Stomach (tissue), 9 donors: ENCODE data around the gene VGLL4. TPM values are rescaled to one million over a fixed set of nuclear protein-coding genes. Genes with fewer than 3 reads are reported as not detected.
A peak's percentile ranks its signal among the peaks of the same experiment; 100 is the strongest.

Experiments used
- DNase-seq, 2 donors: peaks; one replicate each; pipeline versions ENCODE4 v3.0.0 to v3.0.0-alpha.2; 2013 to 2019
- H3K27ac ChIP-seq, 5 donors: fragments of 200-600 bp in 4 of 5; sonication (generic) in 4 of 5; one replicate each; pipeline ENCODE4 v1.5.1; 2013 to 2019; ENCODE audit warnings: mild to moderate bottlenecking in 1 of 5, moderate library complexity in 1 of 5
- H3K27me3 ChIP-seq, 3 donors: fragments of 200-600 bp; sonication (generic); one replicate each; pipeline ENCODE4 v1.5.1; 2017 to 2019; ENCODE audit warnings: mixed run types in 1 of 3
- H3K36me3 ChIP-seq, 4 donors: fragments of 200-600 bp; sonication (generic); 1 replicate in 3 of 4; 2 replicates in 1 of 4; pipeline ENCODE4 v1.5.1; 2016 to 2019
- H3K4me1 ChIP-seq, 4 donors: fragments of 200-600 bp; sonication (generic); one replicate each; pipeline ENCODE4 v1.5.1; 2016 to 2019
- H3K4me3 ChIP-seq, 4 donors: fragments of 200-600 bp; sonication (generic) in 3 of 4; one replicate each; pipeline ENCODE4 v1.5.1; 2016 to 2019; ENCODE audit warnings: mild to moderate bottlenecking in 1 of 4
- H3K9me3 ChIP-seq, 4 donors: fragments of 200-600 bp; sonication (generic); one replicate each; pipeline ENCODE4 v1.5.1; 2016 to 2019
- CTCF ChIP-seq, 7 experiments: fragments of 450-650 bp in 4 of 7; fragments of 200-600 bp in 3 of 7; sonication (generic) in 3 of 7; IDR thresholded peaks; one replicate each; pipeline ENCODE4 v1.5.1; 2016 to 2019; ENCODE audit warnings: antibody characterized with exemption in 7 of 7, control low read depth in 2 of 7, mild to moderate bottlenecking in 1 of 7
- EP300 ChIP-seq: sonication (generic); formaldehyde crosslinking; IDR thresholded peaks from one replicate; pipeline ENCODE4 v1.6.1; 2017; ENCODE audit warnings: antibody characterized with exemption
- POLR2A ChIP-seq, 4 donors: fragments of 450-650 bp; IDR thresholded peaks; one replicate each; pipeline ENCODE4 v1.6.1; 2016; ENCODE audit warnings: antibody characterized with exemption in 4 of 4, control low read depth in 2 of 4, mild to moderate bottlenecking in 1 of 4, moderate library complexity in 1 of 4
- POLR2AphosphoS5 ChIP-seq, 3 donors: sonication (generic); formaldehyde crosslinking; IDR thresholded peaks; one replicate each; pipeline ENCODE4 v1.6.1; 2016; ENCODE audit warnings: antibody characterized with exemption in 3 of 3
- WGBS, 5 donors: extraction: QIAGEN DNeasy Blood & Tissue Kit in 3 of 5; methylation state at CpG; one replicate each; pipeline versions ENCODE4 v1.1.5 to v1.1.7; 2013 to 2018; 5-methylcytosine and 5-hydroxymethylcytosine counted together
- intact Hi-C: fragments of 100-400 bp; cut with DNase I; formaldehyde crosslinking; loops from one replicate; pipeline ENCODE4 v1.15.1; 2023; ENCODE audit warnings: low total_unique reads
- polyA plus RNA-seq, 3 donors: library from polyadenylated mRNA; stranded (reverse); fragments of 200-250 nt; gene quantifications; one replicate each; pipeline ENCODE4 v1.2.3, GENCODE V29; 2013
- total RNA-seq, 5 donors: library from RNA; depleted of rRNA; stranded (reverse); fragments of >200 nt; gene quantifications; one replicate each; pipeline versions ENCODE4 v1.1.0 to v1.2.3, GENCODE V29; 2014 to 2016
- donor health status: healthy with polysubstance abuse.
- donor health status: Bipolar disorder and iron deficiency.
- donor health status: healthy.

VGLL4 gene
- total and polyA plus RNA-seq, 8 donors, result 15.2 to 147 (median 43.3) TPM

- no peaks in the 10 kb centered on the region for H3K27me3 ChIP-seq
- H3K4me1 ChIP-seq, result peaks cover 24 to 67% (median 44%) of the 10 kb centered on the region in 4 donors
- no peak for DNase-seq
- H3K27ac ChIP-seq, result peak overlapping the region in 1 of 5 donors; percentile 56
- TF ChIP-seq EP300 (no peak), POLR2AphosphoS5 (IDR thresholded peaks at IDR 0.05) (no peak), POLR2A (IDR thresholded peaks at IDR 0.05) (no peak), CTCF (IDR thresholded peaks at IDR 0.05) (no peak)
- WGBS, 5 donors, result 88 to 93% (median 91%) methylated on average over 15 to 16 of the region's 16 CpGs
- H3K9me3 ChIP-seq, result no peaks in the 10 kb centered on the region
- peaks cover 32 to 76% (median 66%) of the 10 kb centered on the region in 4 donors for H3K36me3 ChIP-seq
- intact Hi-C loops, result no loop called here
- no peak overlapping the region for H3K4me3 ChIP-seq
Observed at GRCh38 chr3:11563159-11563864, 80.4 kb downstream of the VGLL4 start.

DNA sequence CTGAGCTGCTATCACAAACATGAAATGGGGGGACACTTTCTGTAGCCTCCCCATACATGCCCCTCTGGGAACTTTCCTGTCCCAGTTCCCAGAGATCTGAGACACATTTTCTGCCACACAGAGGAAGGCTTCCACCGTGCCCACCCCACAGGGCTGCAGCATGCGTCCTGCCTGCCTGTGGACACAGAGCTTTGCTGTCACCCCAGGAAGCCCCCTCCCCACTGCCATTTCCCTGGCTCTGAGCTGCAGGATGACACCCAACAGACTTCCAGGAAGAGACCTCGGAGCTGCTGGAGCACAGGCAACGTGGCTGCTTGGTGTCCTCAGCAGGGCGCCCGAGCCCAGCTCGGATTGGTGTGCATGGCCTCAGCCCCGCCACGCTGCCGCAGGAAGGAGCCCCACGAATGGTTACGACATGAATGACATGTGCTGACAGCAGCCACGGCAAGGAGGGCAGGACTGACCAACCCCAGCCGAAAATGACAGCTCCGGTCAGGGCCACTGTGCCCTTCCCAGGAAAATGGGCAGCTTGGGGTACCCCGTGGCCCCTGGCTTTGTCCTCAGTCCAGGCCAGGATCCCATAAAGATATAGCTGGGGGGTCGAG lies 81.3 kb downstream of the VGLL4 start:
- DNase-seq, result no peak
- WGBS, 5 donors, result 81 to 90% (median 88%) methylated on average over 12 to 17 of the region's 17 CpGs

DNA sequence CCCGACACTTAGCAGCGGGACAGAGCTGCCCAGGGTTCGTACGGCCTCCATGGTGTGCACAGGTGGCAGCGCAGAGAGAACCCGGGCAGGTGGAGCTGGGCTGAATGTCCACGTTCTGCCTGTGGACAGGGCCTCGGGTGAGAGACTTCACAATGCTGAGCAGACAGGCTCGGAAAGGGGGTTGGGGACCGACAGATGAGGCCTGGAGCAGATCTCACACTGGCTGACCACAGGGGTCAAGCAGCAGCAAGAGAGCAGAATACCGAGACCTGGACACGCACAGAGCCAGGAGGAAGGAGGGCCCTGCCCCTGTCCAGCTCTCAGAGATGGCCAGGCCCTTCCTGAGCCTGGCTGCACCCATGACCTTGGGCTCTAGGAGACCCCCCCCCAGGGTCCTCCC lies 83.0 kb downstream of the VGLL4 start:
- Histone ChIP-seq H3K27me3 (no peaks in the 10 kb centered on the region), H3K27ac (peak overlapping the region in 3 of 5 donors; percentile 16 to 56 (median 31)), H3K4me3 (no peak overlapping the region), H3K4me1 (peaks cover 33 to 76% (median 54%) of the 10 kb centered on the region in 4 donors), H3K36me3 (peaks cover 34 to 87% (median 64%) of the 10 kb centered on the region in 4 donors), H3K9me3 (no peaks in the 10 kb centered on the region)
- WGBS, 5 donors, result 81 to 89% (median 87%) methylated on average over 11 to 12 of the region's 12 CpGs
- no peak for DNase-seq
- TF ChIP-seq POLR2AphosphoS5 (IDR thresholded peaks at IDR 0.05) (no peak), POLR2A (IDR thresholded peaks at IDR 0.05) (no peak), EP300 (no peak), CTCF (IDR thresholded peaks at IDR 0.05) (no peak)
- intact Hi-C loops, result no loop called here

More for the DNA sequence above, 81.3 kb downstream of the VGLL4 start:
- intact Hi-C loops, result no loop called here
- no peaks in the 10 kb centered on the region for H3K27me3 ChIP-seq
- TF ChIP-seq POLR2A (IDR thresholded peaks at IDR 0.05), result no peak
- no peak for TF ChIP-seq POLR2AphosphoS5 (IDR thresholded peaks at IDR 0.05)
- TF ChIP-seq EP300, result no peak
- TF ChIP-seq CTCF (IDR thresholded peaks at IDR 0.05), result no peak
- no peaks in the 10 kb centered on the region for H3K9me3 ChIP-seq
- H3K4me3 ChIP-seq, result no peak overlapping the region
- H3K27ac ChIP-seq, result peak overlapping the region in 3 of 5 donors; percentile 30 to 56 (median 31)
- H3K4me1 ChIP-seq, result peaks cover 24 to 68% (median 45%) of the 10 kb centered on the region in 4 donors
- peaks cover 34 to 85% (median 69%) of the 10 kb centered on the region in 4 donors for H3K36me3 ChIP-seq

DNA sequence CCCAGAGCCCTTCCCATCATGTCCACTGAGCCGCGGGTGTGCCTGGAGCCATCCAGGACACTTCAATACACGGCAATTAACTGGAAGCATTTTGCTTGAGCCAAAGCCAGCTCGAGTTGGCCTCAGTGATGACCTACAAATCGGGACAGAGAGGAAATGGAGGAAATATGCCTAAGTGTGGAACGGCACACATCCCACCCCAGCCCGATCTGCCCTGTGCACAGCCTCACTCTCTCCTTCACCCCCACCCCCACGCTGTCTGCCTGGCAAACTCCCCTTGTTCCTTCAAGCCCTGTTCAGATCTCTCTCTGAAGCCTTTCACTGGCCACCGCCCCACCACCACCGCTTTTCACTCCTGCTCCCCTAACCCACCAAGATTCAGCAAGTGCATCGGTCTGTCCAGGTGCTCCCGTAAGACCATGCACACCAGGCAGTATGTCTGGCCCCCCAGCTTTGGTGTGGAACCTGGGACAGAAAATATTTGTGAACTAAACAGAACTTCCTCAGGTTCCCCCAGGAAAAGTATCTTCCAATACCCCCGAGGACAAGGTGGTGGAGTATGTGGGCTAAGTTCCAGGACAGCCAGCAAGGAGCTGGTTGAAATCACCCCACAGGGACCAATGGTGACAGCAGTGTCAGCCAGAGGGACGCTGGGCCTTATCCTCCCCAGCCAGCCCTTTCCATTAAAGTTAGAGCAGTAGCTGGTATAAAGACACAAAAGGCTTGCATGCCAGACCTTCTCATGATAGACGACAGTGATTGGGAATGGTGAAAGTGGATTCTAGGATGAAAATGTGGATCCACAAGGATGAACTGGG lies 83.7 kb downstream of the VGLL4 start:
- intact Hi-C loops, result no loop called here
- WGBS, 5 donors, result 63 to 75% (median 66%) methylated on average over 15 of the region's 15 CpGs
- H3K4me1 ChIP-seq, result peaks cover 33 to 83% (median 61%) of the 10 kb centered on the region in 4 donors
- no peaks in the 10 kb centered on the region for H3K9me3 ChIP-seq
- H3K27ac ChIP-seq, result peak overlapping the region in 3 of 5 donors; percentile 16 to 56 (median 36)
- no peak overlapping the region for H3K4me3 ChIP-seq
- H3K27me3 ChIP-seq, result no peaks in the 10 kb centered on the region
- H3K36me3 ChIP-seq, result peaks cover 34 to 87% (median 64%) of the 10 kb centered on the region in 4 donors
- TF ChIP-seq EP300, result no peak
- no peak for TF ChIP-seq POLR2AphosphoS5 (IDR thresholded peaks at IDR 0.05)
- no peak for TF ChIP-seq CTCF (IDR thresholded peaks at IDR 0.05)
- TF ChIP-seq POLR2A (IDR thresholded peaks at IDR 0.05), result no peak
- no peak for DNase-seq
